ENCODE data around the gene PTAFR.

The PTAFR gene

GRCh38 chr1:28118640-28119307 is 57.7 kb downstream of the PTAFR start:
- DNase-seq (ENCODE audit: low read depth), result no peak
- TF ChIP-seq, protein P1, sequence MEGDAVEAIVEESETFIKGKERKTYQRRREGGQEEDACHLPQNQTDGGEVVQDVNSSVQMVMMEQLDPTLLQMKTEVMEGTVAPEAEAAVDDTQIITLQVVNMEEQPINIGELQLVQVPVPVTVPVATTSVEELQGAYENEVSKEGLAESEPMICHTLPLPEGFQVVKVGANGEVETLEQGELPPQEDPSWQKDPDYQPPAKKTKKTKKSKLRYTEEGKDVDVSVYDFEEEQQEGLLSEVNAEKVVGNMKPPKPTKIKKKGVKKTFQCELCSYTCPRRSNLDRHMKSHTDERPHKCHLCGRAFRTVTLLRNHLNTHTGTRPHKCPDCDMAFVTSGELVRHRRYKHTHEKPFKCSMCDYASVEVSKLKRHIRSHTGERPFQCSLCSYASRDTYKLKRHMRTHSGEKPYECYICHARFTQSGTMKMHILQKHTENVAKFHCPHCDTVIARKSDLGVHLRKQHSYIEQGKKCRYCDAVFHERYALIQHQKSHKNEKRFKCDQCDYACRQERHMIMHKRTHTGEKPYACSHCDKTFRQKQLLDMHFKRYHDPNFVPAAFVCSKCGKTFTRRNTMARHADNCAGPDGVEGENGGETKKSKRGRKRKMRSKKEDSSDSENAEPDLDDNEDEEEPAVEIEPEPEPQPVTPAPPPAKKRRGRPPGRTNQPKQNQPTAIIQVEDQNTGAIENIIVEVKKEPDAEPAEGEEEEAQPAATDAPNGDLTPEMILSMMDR (IDR thresholded peaks at IDR 0.05; ENCODE audit: low read depth, low read length, missing control alignments), result no peak
- no peak overlapping the region for H3K4me3 ChIP-seq (ENCODE audit: low read depth, low read length)

DNA sequence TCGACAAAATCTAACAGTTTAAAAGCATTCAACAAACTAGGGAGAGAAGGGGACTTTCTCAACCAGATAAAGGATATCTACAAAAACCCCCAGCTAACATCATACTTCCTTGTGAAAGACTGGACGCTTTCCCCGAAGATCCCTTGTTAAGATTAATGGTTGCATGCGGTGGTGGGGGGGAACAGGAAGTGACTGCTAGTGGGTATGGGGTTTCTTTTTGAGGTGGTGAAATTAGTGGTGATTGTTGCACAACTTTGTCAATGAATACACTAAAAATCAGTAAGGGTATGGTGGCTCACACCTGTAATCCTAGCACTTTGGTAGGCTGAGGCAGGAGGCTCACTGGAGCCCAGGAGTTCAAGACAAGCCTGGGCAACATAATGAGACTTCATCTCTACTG is 61.2 kb downstream of the PTAFR start:
- no peak overlapping the region for H3K4me3 ChIP-seq (ENCODE audit: low read depth, low read length)
- no peak for DNase-seq (ENCODE audit: low read depth)
- TF ChIP-seq, protein P1 (IDR thresholded peaks at IDR 0.05; ENCODE audit: low read depth, low read length, missing control alignments), result no peak

DNA sequence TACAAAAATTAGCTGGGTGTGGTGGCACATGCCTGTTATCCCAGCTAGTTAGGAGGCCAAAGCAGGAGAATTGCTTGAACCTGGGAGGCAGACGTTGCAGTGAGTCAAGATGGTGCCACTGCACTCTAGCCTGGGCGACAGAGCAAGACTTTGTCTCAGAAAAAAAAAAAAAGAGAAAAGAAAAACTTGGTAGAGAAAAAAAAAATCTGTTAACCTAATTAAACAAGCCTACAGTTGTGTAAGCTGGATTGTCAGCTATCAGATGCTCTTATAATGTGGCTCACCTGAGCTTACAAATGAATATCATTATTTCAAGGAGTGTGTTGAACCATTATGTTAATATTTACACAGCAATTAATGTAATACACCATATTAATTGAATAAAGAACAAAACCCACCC is 61.6 kb downstream of the PTAFR start:
- TF ChIP-seq, protein P1 (IDR thresholded peaks at IDR 0.05; ENCODE audit: low read depth, low read length, missing control alignments), result no peak
- DNase-seq (ENCODE audit: low read depth), result no peak
- H3K4me3 ChIP-seq (ENCODE audit: low read depth, low read length), result no peak overlapping the region

GRCh38 chr1:28113242-28113572 is 63.3 kb downstream of the PTAFR start:
- no peak for DNase-seq (ENCODE audit: low read depth)
- no peak overlapping the region for H3K4me3 ChIP-seq (ENCODE audit: low read depth, low read length)
- TF ChIP-seq, protein P1 (IDR thresholded peaks at IDR 0.05; ENCODE audit: low read depth, low read length, missing control alignments), result no peak

DNA sequence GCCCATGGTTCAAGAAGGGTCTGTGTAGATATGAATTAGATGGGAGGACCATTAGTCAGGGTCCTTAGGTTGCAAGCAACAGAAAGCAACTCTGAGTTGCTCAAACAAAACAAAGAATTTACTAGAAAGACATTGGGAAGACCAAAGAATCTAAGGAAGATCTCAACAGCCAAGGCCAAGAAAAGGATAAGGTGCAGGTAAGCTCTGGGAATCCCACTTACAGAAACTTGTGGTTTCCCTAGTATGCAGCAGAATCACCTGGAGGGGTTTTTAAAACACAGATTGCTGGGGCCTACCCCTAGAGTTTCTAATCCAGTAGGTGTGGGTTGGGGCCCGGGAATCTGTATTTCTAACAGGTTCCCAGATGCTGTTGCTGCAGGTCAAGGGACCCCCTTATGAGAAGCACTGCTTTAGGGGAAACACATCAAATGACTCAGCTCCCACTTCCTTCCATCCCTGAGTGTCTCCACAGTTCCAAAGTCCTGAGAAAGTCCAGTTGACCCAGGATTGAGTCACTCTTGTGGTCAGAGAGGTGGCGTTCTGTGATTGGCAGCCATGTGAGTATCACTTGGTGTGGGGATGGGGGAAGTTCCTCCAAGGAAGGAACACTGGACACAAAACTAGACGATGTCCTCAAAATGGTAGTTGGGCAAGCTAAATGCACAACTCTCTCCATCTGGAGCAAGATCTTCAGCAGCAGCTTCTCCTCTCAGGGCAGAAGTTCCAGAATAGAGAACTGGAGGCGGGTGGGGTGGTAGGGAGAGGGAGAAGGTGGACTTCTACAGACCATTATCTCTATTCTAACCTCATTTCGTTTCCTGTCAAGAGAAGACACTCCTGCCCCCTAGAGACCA is 63.9 kb downstream of the PTAFR start:
- TF ChIP-seq, protein P1 (IDR thresholded peaks at IDR 0.05; ENCODE audit: low read depth, low read length, missing control alignments), result peak; percentile 61
- H3K4me3 ChIP-seq (ENCODE audit: low read depth, low read length), result no peak overlapping the region
- no peak for DNase-seq (ENCODE audit: low read depth)

DNA sequence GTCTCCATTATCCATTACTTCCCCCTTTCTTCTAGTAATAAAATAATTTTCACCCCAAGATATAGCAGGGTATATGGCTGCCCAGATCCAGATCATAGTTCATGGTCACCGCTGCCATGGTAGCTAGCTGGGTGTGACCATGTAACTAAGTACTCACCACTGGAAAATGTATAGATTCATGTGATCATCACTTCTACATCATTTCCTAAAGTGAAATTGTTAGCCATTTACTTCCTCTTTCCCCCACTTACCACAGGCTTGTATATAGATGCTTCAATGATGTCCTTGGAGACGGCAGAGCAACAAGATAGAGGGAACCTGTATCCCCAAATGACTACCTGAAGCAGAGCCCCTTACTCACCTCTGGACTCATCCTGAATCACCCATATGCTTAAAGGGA is 65.3 kb downstream of the PTAFR start:
- DNase-seq (ENCODE audit: low read depth), result no peak
- TF ChIP-seq, protein P1 (IDR thresholded peaks at IDR 0.05; ENCODE audit: low read depth, low read length, missing control alignments), result no peak
- H3K4me3 ChIP-seq (ENCODE audit: low read depth, low read length), result no peak overlapping the region

Data from GM12864 (cell line).